Measurements from ENCODE around the gene ABCB8. TPM values are rescaled to one million over a fixed set of nuclear protein-coding genes. Genes with fewer than 3 reads are reported as not detected.
A peak's percentile ranks its signal among the peaks of the same experiment; 100 is the strongest.

The ABCB8 gene
- total and polyA plus RNA-seq, 9 of the 15 experiments (the other 6 are each of a cell fraction or from before 2014, with no cell fraction given): 7.6 to 106 (median 36.3) TPM

- no peak for TF ChIP-seq PHB (CRISPR knock-in tag; IDR thresholded peaks at IDR 0.05)
- TF ChIP-seq SRSF3 (IDR thresholded peaks at IDR 0.05; ENCODE audit: insufficient read depth, low read length): no peak
- TF ChIP-seq REST (IDR thresholded peaks at IDR 0.05; ENCODE audit: borderline replicate concordance): peak; percentile 87
- no peak for TF ChIP-seq REST (CRISPR knock-in tag; IDR thresholded peaks at IDR 0.05; ENCODE audit: low read depth)
- no peak for TF ChIP-seq RBM22 (IDR thresholded peaks at IDR 0.05; ENCODE audit: low read depth, low read length, poor library complexity, severe bottlenecking)
- TF ChIP-seq ZC3H4 (CRISPR knock-in tag; IDR thresholded peaks at IDR 0.05; ENCODE audit: borderline replicate concordance): no peak
- no peak for TF ChIP-seq RBM14 (IDR thresholded peaks at IDR 0.05; ENCODE audit: borderline replicate concordance, insufficient read depth, low read depth, low read length)
- TF ChIP-seq RBM17 (IDR thresholded peaks at IDR 0.05; ENCODE audit: borderline replicate concordance, low read depth, low read length): no peak
- TF ChIP-seq OTX1 (CRISPR knock-in tag; IDR thresholded peaks at IDR 0.05): no peak
- peak; percentile 16; the same call in 1 of the 2 replicates for TF ChIP-seq MAX (CRISPR knock-in tag; IDR thresholded peaks at IDR 0.05)
- peak; percentile 31; the same call in 1 of the 2 replicates for TF ChIP-seq JUNB (CRISPR knock-in tag; conservative IDR thresholded peaks at IDR 0.05)
- peak; percentile 81 for TF ChIP-seq HDGF (IDR thresholded peaks at IDR 0.05)
- peak; percentile 64 for TF ChIP-seq ZFP1 (CRISPR knock-in tag; IDR thresholded peaks at IDR 0.05)
- no peak for TF ChIP-seq NUFIP1 (IDR thresholded peaks at IDR 0.05; ENCODE audit: partially characterized antibody)
- TF ChIP-seq IRF1 (CRISPR knock-in tag; IDR thresholded peaks at IDR 0.05; ENCODE audit: borderline replicate concordance): no peak
- TF ChIP-seq L3MBTL2 (IDR thresholded peaks at IDR 0.05): peak; percentile 59
Observed at GRCh38 chr7:151038951-151039849, 10.9 kb downstream of the ABCB8 start (continued).

Measured in K562 (cell line).